Upper lobe of left lung (tissue), 4 donors: ENCODE data around the gene NPW.

Experiments
- CTCF ChIP-seq, 6 experiments: fragments of 450-650 bp in 4 of 6; fragments of 200-600 bp in 2 of 6; sonication (generic) in 2 of 6; IDR thresholded peaks; one replicate each; pipeline ENCODE4 v1.5.1; 2016 to 2019; ENCODE audit warnings: antibody characterized with exemption in 6 of 6
- POLR2A ChIP-seq, 4 donors: fragments of 450-650 bp; IDR thresholded peaks; one replicate each; pipeline ENCODE4 v1.5.1; 2016 to 2017; ENCODE audit warnings: antibody characterized with exemption in 4 of 4, mild to moderate bottlenecking in 2 of 4

- TF ChIP-seq CTCF (IDR thresholded peaks at IDR 0.05), result no peak
- TF ChIP-seq POLR2A (IDR thresholded peaks at IDR 0.05), result no peak
Measured at GRCh38 chr16:2002406-2003230, 17.0 kb upstream of the NPW start.
